WTC11 (cell line): ENCODE results near the gene MOXD1. TPM values are rescaled to one million over a fixed set of nuclear protein-coding genes. Genes with fewer than 3 reads are reported as not detected.

Source experiments
- ATAC-seq: fragments of 200-7000 bp; cut with Tn5 transposase; 2 replicates; pipeline ENCODE4 v1.10.0; 2021; ENCODE audit warnings: mild to moderate bottlenecking, moderate library complexity
- CTCF ChIA-PET: fragments of 300-600 bp; sonication (Branson Sonifier 250); formaldehyde crosslinking; loops from one replicate; lab custom pipeline; 2021; ENCODE audit warnings: antibody characterized with exemption; lab: Charles Lee
- POLR2A ChIA-PET: fragments of 350-600 bp; sonication (Branson Sonifier 250); formaldehyde crosslinking; loops from one replicate; lab custom pipeline; 2021; ENCODE audit warnings: antibody characterized with exemption; lab: Charles Lee
- DNase-seq: peaks from one replicate; pipeline ENCODE4 v3.0.0; 2021; ENCODE audit warnings: low spot score
- H3K27ac Mint-ChIP-seq: 2 replicates; pipeline ENCODE4 v1.8.0; 2021; ENCODE audit warnings: mixed read lengths
- H3K27me3 Mint-ChIP-seq: 2 replicates; pipeline ENCODE4 v1.8.0; 2021; ENCODE audit warnings: low read depth, mild to moderate bottlenecking, moderate library complexity, mixed read lengths
- H3K36me3 Mint-ChIP-seq: 2 replicates; pipeline ENCODE4 v1.8.0; 2021; ENCODE audit warnings: mixed read lengths
- H3K4me1 Mint-ChIP-seq: 2 replicates; pipeline ENCODE4 v1.8.0; 2022; ENCODE audit warnings: mixed read lengths
- H3K4me3 Mint-ChIP-seq: 2 replicates; pipeline ENCODE4 v1.8.0; 2021; ENCODE audit warnings: mild to moderate bottlenecking, moderate library complexity, mixed read lengths
- H3K9me3 Mint-ChIP-seq: 2 replicates; pipeline ENCODE4 v1.8.0; 2021; ENCODE audit warnings: mixed read lengths
- AFF4 ChIP-seq: sonication (generic); formaldehyde crosslinking; IDR thresholded peaks from 2 replicates; pipeline ENCODE4 v1.8.1; 2023; ENCODE audit warnings: mild to moderate bottlenecking, missing genetic modification reagents, borderline replicate concordance
- AR ChIP-seq: fragments of 250-450 bp; sonication (Bioruptor Pico); IDR thresholded peaks from 2 replicates; pipeline ENCODE4 v1.9.0; 2021; ENCODE audit warnings: mild to moderate bottlenecking
- CBFB ChIP-seq: sonication (generic); formaldehyde crosslinking; IDR thresholded peaks from 2 replicates; pipeline ENCODE4 v1.8.1; 2022; ENCODE audit warnings: mild to moderate bottlenecking, low read depth, missing genetic modification reagents
- CDX4 ChIP-seq: fragments of 250-450 bp; sonication (Bioruptor Pico); IDR thresholded peaks from 2 replicates; pipeline ENCODE4 v1.9.0; 2021; ENCODE audit warnings: moderate library complexity, mild to moderate bottlenecking, inconsistent platforms, borderline replicate concordance
- EMX1 ChIP-seq: fragments of 250-450 bp; sonication (Bioruptor Pico); IDR thresholded peaks from 2 replicates; pipeline ENCODE4 v1.8.0; 2021; ENCODE audit warnings: mild to moderate bottlenecking
- ESRRA ChIP-seq: sonication (generic); formaldehyde crosslinking; IDR thresholded peaks from 2 replicates; pipeline ENCODE4 v1.8.1; 2022; ENCODE audit warnings: mild to moderate bottlenecking, missing genetic modification reagents, borderline replicate concordance
- FOXP1 ChIP-seq: sonication (generic); formaldehyde crosslinking; IDR thresholded peaks from 2 replicates; pipeline ENCODE4 v1.8.0; 2022; ENCODE audit warnings: missing genetic modification reagents, mild to moderate bottlenecking, moderate library complexity, borderline replicate concordance
- GRHL2 ChIP-seq: fragments of 250-450 bp; sonication (Bioruptor Pico); IDR thresholded peaks from 2 replicates; pipeline ENCODE4 v1.8.0; 2022; ENCODE audit warnings: mild to moderate bottlenecking, moderate library complexity; ENCODE audit not compliant: insufficient replicate concordance, severe bottlenecking
- GTF2I ChIP-seq: fragments of 250-450 bp; sonication (Bioruptor Pico); conservative IDR thresholded peaks from 2 replicates; pipeline ENCODE4 v1.4.0; 2021; ENCODE audit warnings: mild to moderate bottlenecking
- IRF2 ChIP-seq: sonication (generic); formaldehyde crosslinking; IDR thresholded peaks from 2 replicates; pipeline ENCODE4 v1.8.0; 2022; ENCODE audit warnings: low read depth, missing genetic modification reagents, borderline replicate concordance
- MLX ChIP-seq: sonication (generic); formaldehyde crosslinking; IDR thresholded peaks from 2 replicates; pipeline ENCODE4 v1.8.1; 2023; ENCODE audit warnings: mild to moderate bottlenecking, missing genetic modification reagents, moderate library complexity
- MYBL2 ChIP-seq: sonication (generic); formaldehyde crosslinking; IDR thresholded peaks from 2 replicates; pipeline ENCODE4 v1.8.1; 2023; ENCODE audit warnings: mild to moderate bottlenecking, moderate library complexity, missing genetic modification reagents
- NFE2L1 ChIP-seq: sonication (generic); formaldehyde crosslinking; IDR thresholded peaks from 2 replicates; pipeline ENCODE4 v1.8.1; 2023; ENCODE audit warnings: missing genetic modification reagents
- NFYB ChIP-seq: sonication (generic); formaldehyde crosslinking; conservative IDR thresholded peaks from 2 replicates; pipeline ENCODE4 v1.8.0; 2022; ENCODE audit warnings: low read depth, missing genetic modification reagents
- NR2C2 ChIP-seq: sonication (generic); formaldehyde crosslinking; IDR thresholded peaks from 2 replicates; pipeline ENCODE4 v1.8.0; 2022; ENCODE audit warnings: mild to moderate bottlenecking, missing genetic modification reagents
- PREB ChIP-seq: sonication (generic); formaldehyde crosslinking; IDR thresholded peaks from 2 replicates; pipeline ENCODE4 v1.8.1; 2022; ENCODE audit warnings: mild to moderate bottlenecking, missing genetic modification reagents, moderate library complexity, borderline replicate concordance
- PRRX2 ChIP-seq: fragments of 250-450 bp; sonication (Bioruptor Pico); IDR thresholded peaks from 2 replicates; pipeline ENCODE4 v1.8.0; 2021; ENCODE audit warnings: mild to moderate bottlenecking
- RELA ChIP-seq: sonication (generic); formaldehyde crosslinking; IDR thresholded peaks from 2 replicates; pipeline ENCODE4 v1.8.1; 2022; ENCODE audit warnings: missing genetic modification reagents, mild to moderate bottlenecking, borderline replicate concordance
- TEAD4 ChIP-seq: sonication (generic); formaldehyde crosslinking; IDR thresholded peaks from 2 replicates; pipeline ENCODE4 v1.8.0; 2022; ENCODE audit warnings: mild to moderate bottlenecking, missing genetic modification reagents
- ZBTB43 ChIP-seq: sonication (generic); formaldehyde crosslinking; IDR thresholded peaks from 2 replicates; pipeline ENCODE4 v1.8.1; 2023; ENCODE audit warnings: mild to moderate bottlenecking, missing genetic modification reagents
- ZNF232 ChIP-seq: sonication (generic); formaldehyde crosslinking; IDR thresholded peaks from 2 replicates; pipeline ENCODE4 v1.8.0; 2022; ENCODE audit warnings: mild to moderate bottlenecking, missing genetic modification reagents
- total RNA-seq: library from RNA; stranded (reverse); gene quantifications from 3 replicates; pipeline ENCODE4 v1.2.3, GENCODE V29; 2021

The MOXD1 gene
- total RNA-seq, 1 experiment from 2014 or later = 1.7 TPM

GRCh38 chr6:132359886-132360285 lies 41.4 kb downstream of the MOXD1 start (continued):
- TF ChIP-seq CBFB (CRISPR knock-in tag) (no peak), NFE2L1 (CRISPR knock-in tag) (no peak), ZBTB43 (no peak), NFYB (no peak), FOXP1 (no peak), CDX4 (no peak)
- TF ChIP-seq, all 79 proteins: peak for 0

- DNase-seq = no peak
- no peak for ATAC-seq
- ChIA-PET POLR2A (no interaction called here), CTCF (no interaction called here)
- TF ChIP-seq AR (CRISPR knock-in tag) = no peak
- no peak for TF ChIP-seq IRF2
- no peak for TF ChIP-seq MYBL2 (CRISPR knock-in tag)
- TF ChIP-seq TEAD4 = no peak
- TF ChIP-seq ESRRA (CRISPR knock-in tag) = no peak
- TF ChIP-seq GTF2I (CRISPR knock-in tag) = no peak
- no peak for TF ChIP-seq PRRX2 (CRISPR knock-in tag)
- TF ChIP-seq ZNF232 (CRISPR knock-in tag) = no peak
- no peak for TF ChIP-seq NR2C2
- no peak for TF ChIP-seq RELA
- TF ChIP-seq MLX = no peak
- TF ChIP-seq GRHL2 (CRISPR knock-in tag) = no peak
- no peak for TF ChIP-seq PREB (CRISPR knock-in tag)
- no peak for TF ChIP-seq EMX1
- no peak for TF ChIP-seq AFF4 (CRISPR knock-in tag)
- Mint-ChIP-seq H3K36me3 (peaks cover 13% of the 10 kb centered on the region), H3K4me3 (no peak overlapping the region), H3K4me1 (peaks cover 4% of the 10 kb centered on the region; the same call in 1 of the 2 replicates), H3K27ac (no peak overlapping the region), H3K27me3 (no peaks in the 10 kb centered on the region), H3K9me3 (peaks cover 24% of the 10 kb centered on the region)
Observed at GRCh38 chr6:132357120-132357519, 44.2 kb downstream of the MOXD1 start.
